Measurements from ENCODE around the gene TSTD1.
A peak's percentile ranks its signal among the peaks of the same experiment; 100 is the strongest.

TSTD1 gene

DNA sequence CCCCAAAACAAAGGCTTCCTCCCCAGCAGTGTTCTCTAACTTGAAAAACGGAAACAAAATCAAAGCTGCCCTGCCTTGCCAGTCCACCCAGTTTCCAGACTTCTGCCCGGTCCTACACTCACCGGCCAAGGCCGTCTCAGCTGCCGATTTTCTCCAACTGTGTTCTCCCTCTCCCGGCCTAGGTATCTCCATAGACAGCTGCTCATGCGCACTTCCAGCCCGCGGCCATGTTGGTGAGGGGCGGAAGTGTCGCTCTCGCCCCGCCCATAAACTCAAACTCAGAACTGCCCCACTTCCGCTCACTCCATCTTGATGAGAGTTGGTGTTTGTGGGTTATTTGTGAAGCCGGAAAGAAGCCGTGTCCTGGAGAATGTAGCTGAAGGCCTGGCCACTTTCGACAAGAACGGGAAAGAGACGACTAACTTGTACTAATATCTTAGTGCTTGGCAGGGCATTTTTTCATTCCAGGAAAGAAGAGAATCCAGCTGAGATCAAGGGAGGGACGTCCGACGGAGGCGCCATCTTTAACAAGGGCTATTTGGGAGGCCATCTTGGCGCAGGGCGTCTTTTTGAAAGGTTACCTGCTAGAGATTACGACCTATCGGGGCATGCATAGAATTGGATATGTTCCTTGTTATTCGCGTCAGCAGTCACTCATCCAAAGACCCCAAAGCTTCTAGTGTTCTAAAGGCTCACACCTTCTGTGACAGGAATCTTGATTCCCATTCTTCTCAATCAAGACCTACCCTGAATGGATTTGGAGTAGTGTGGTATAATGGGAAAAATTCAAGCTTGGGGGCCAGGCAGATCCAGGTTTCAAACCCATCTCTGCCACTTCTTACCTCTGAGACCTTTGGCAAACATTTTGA lies 7.2 kb upstream of the TSTD1 start, which contains the start of gene USF1:
Gene USF1 (minus strand): TSS at position 242 of the 869 bp plus-strand sequence. CDS start 2,702 bp downstream, outside the sequence.
- Histone ChIP-seq H3K4me1 (ENCODE audit: control insufficient read depth in 1 of 2, insufficient read depth in 2 of 2, low read length in 2 of 2) (peaks cover 0 to 3% of the 10 kb centered on the region in 2 experiments), H2BK5ac (ENCODE audit: low read depth, low read length, poor library complexity) (peak within 1 kb of the TSS; percentile 81), H3K18ac (ENCODE audit: low read length) (peak within 1 kb of the TSS; percentile 48), H3K79me1 (ENCODE audit: low read length) (peaks cover 12% of the 10 kb centered on the region), H2BK12ac (ENCODE audit: low read length) (no peak within 1 kb of the TSS), H4K12ac (ENCODE audit: low read depth, low read length) (peak within 1 kb of the TSS; percentile 51), H3K27me3 (ENCODE audit: insufficient read depth, low read length) (no peaks in the 10 kb centered on the region), H3K36me3 (ENCODE audit: control insufficient read depth in 1 of 2, insufficient read depth in 2 of 2, low read length in 2 of 2) (peaks cover 14 to 18% of the 10 kb centered on the region in 2 experiments), H3K4me3 (ENCODE audit: low read depth, low read length) (peak within 1 kb of the TSS; percentile 87), H3K4ac (ENCODE audit: low read depth, low read length) (peak within 1 kb of the TSS; percentile 53), H2BK120ac (ENCODE audit: insufficient read depth, low read length, poor library complexity) (peak within 1 kb of the TSS; percentile 62), H3K27ac (ENCODE audit: low read depth, low read length) (peak within 1 kb of the TSS; percentile 71), H3K79me2 (ENCODE audit: control insufficient read depth, insufficient read depth, low read length, poor library complexity) (peaks cover 10% of the 10 kb centered on the region), H4K91ac (ENCODE audit: low read depth, low read length) (peak within 1 kb of the TSS; percentile 83), H3K4me2 (ENCODE audit: low read length) (peak within 1 kb of the TSS; percentile 81), H3K9ac (ENCODE audit: low read length) (peak within 1 kb of the TSS; percentile 92), H3K23ac (ENCODE audit: low read length) (no peak within 1 kb of the TSS), H4K8ac (ENCODE audit: low read depth, low read length) (peak within 1 kb of the TSS; percentile 91), H3K9me3 (ENCODE audit: insufficient read depth, low read depth, low read length) (peaks cover 14% of the 10 kb centered on the region), H2AK5ac (ENCODE audit: low read length) (peak within 1 kb of the TSS; percentile 49), H2AFZ (ENCODE audit: insufficient read depth, low read length, poor library complexity) (peak within 1 kb of the TSS; percentile 50), H3K14ac (ENCODE audit: low read length) (peak within 1 kb of the TSS; percentile 92)
- no CpG with 5 or more reads among the region's 29 CpGs for WGBS (ENCODE audit: extremely low coverage, insufficient coverage, insufficient read length)
- peak; percentile 98 to 99 for DNase-seq

GRCh38 chr1:161044908-161045735 lies 6.4 kb upstream of the TSTD1 start:
- H3K4ac ChIP-seq (ENCODE audit: low read depth, low read length): peak overlapping the region; percentile 53
- DNase-seq: peak; percentile 55 to 71
- H2BK5ac ChIP-seq (ENCODE audit: low read depth, low read length, poor library complexity): peak overlapping the region; percentile 77
- peak overlapping the region; percentile 51 for H4K12ac ChIP-seq (ENCODE audit: low read depth, low read length)
- H4K8ac ChIP-seq (ENCODE audit: low read depth, low read length): peak overlapping the region; percentile 81
- H3K4me3 ChIP-seq (ENCODE audit: low read depth, low read length): peak overlapping the region; percentile 87
- no peaks in the 10 kb centered on the region for H3K27me3 ChIP-seq (ENCODE audit: insufficient read depth, low read length)
- peak overlapping the region; percentile 50 for H2AFZ ChIP-seq (ENCODE audit: insufficient read depth, low read length, poor library complexity)
- H3K36me3 ChIP-seq (ENCODE audit: control insufficient read depth in 1 of 2, insufficient read depth in 2 of 2, low read length in 2 of 2): peaks cover 21 to 27% of the 10 kb centered on the region in 2 experiments
- H3K4me1 ChIP-seq (ENCODE audit: control insufficient read depth in 1 of 2, insufficient read depth in 2 of 2, low read length in 2 of 2): peaks cover 0 to 3% of the 10 kb centered on the region in 2 experiments
- no CpG with 5 or more reads among the region's 48 CpGs for WGBS (ENCODE audit: extremely low coverage, insufficient coverage, insufficient read length)
- peak overlapping the region; percentile 81 for H3K4me2 ChIP-seq (ENCODE audit: low read length)
- peaks cover 12% of the 10 kb centered on the region for H3K79me1 ChIP-seq (ENCODE audit: low read length)
- peak overlapping the region; percentile 49 for H2AK5ac ChIP-seq (ENCODE audit: low read length)
- H3K27ac ChIP-seq (ENCODE audit: low read depth, low read length): peak overlapping the region; percentile 71
- H3K23ac ChIP-seq (ENCODE audit: low read length): no peak overlapping the region
- H3K18ac ChIP-seq (ENCODE audit: low read length): peak overlapping the region; percentile 48
- peak overlapping the region; percentile 83 for H4K91ac ChIP-seq (ENCODE audit: low read depth, low read length)
- peak overlapping the region; percentile 92 for H3K14ac ChIP-seq (ENCODE audit: low read length)
- H2BK12ac ChIP-seq (ENCODE audit: low read length): no peak overlapping the region
- peak overlapping the region; percentile 92 for H3K9ac ChIP-seq (ENCODE audit: low read length)
- peaks cover 14% of the 10 kb centered on the region for H3K9me3 ChIP-seq (ENCODE audit: insufficient read depth, low read depth, low read length)
- peak overlapping the region; percentile 62 for H2BK120ac ChIP-seq (ENCODE audit: insufficient read depth, low read length, poor library complexity)
- peaks cover 10% of the 10 kb centered on the region for H3K79me2 ChIP-seq (ENCODE audit: control insufficient read depth, insufficient read depth, low read length, poor library complexity)

GRCh38 chr1:161044535-161044907 lies 5.8 kb upstream of the TSTD1 start:
- H2BK5ac ChIP-seq (ENCODE audit: low read depth, low read length, poor library complexity): no peak overlapping the region
- DNase-seq: no peak
- peaks cover 0 to 3% of the 10 kb centered on the region in 2 experiments for H3K4me1 ChIP-seq (ENCODE audit: control insufficient read depth in 1 of 2, insufficient read depth in 2 of 2, low read length in 2 of 2)
- H2AK5ac ChIP-seq (ENCODE audit: low read length): no peak overlapping the region
- H3K9ac ChIP-seq (ENCODE audit: low read length): no peak overlapping the region
- H3K14ac ChIP-seq (ENCODE audit: low read length): no peak overlapping the region
- peaks cover 27 to 33% of the 10 kb centered on the region in 2 experiments for H3K36me3 ChIP-seq (ENCODE audit: control insufficient read depth in 1 of 2, insufficient read depth in 2 of 2, low read length in 2 of 2)
- H3K23ac ChIP-seq (ENCODE audit: low read length): no peak overlapping the region
- H2BK120ac ChIP-seq (ENCODE audit: insufficient read depth, low read length, poor library complexity): no peak overlapping the region
- no peak overlapping the region for H3K18ac ChIP-seq (ENCODE audit: low read length)
- H3K9me3 ChIP-seq (ENCODE audit: insufficient read depth, low read depth, low read length): peaks cover 16% of the 10 kb centered on the region
- peak overlapping the region; percentile 81 for H3K4me2 ChIP-seq (ENCODE audit: low read length)
- H4K91ac ChIP-seq (ENCODE audit: low read depth, low read length): no peak overlapping the region
- no peak overlapping the region for H3K4me3 ChIP-seq (ENCODE audit: low read depth, low read length)
- H3K4ac ChIP-seq (ENCODE audit: low read depth, low read length): peak overlapping the region; percentile 71
- H2BK12ac ChIP-seq (ENCODE audit: low read length): no peak overlapping the region
- H3K27ac ChIP-seq (ENCODE audit: low read depth, low read length): no peak overlapping the region
- peaks cover 10% of the 10 kb centered on the region for H3K79me2 ChIP-seq (ENCODE audit: control insufficient read depth, insufficient read depth, low read length, poor library complexity)
- H3K79me1 ChIP-seq (ENCODE audit: low read length): peaks cover 12% of the 10 kb centered on the region
- H4K8ac ChIP-seq (ENCODE audit: low read depth, low read length): no peak overlapping the region
- no peak overlapping the region for H2AFZ ChIP-seq (ENCODE audit: insufficient read depth, low read length, poor library complexity)
- no peak overlapping the region for H4K12ac ChIP-seq (ENCODE audit: low read depth, low read length)
- H3K27me3 ChIP-seq (ENCODE audit: insufficient read depth, low read length): no peaks in the 10 kb centered on the region

DNA sequence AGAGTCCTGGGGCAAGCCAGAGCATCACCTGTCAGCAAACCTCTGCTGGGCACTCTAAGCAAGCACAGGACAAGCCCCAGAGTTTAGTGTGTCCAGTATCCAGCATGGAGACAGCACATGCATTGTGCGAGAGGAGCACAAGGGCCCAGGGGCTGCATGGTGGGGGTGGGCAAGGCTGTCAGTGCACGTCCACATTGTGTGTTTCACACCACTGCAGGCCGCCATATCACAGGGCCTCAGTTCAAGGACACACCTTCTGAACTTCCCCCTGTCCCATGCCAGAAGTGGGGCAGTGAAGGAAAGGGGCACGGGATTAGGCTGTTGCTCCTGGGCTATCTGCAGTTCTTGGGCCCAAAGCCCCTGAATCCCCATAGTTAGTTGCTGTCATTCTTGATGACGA lies 782 bp upstream of the TSTD1 start:
- no peaks in the 10 kb centered on the region for H3K27me3 ChIP-seq (ENCODE audit: insufficient read depth, low read length)
- no CpG with 5 or more reads among the region's 5 CpGs for WGBS (ENCODE audit: extremely low coverage, insufficient coverage, insufficient read length)

More for the DNA sequence above, 782 bp upstream of the TSTD1 start:
- Histone ChIP-seq H3K79me1 (ENCODE audit: low read length) (peaks cover 8% of the 10 kb centered on the region), H2BK12ac (ENCODE audit: low read length) (no peak overlapping the region), H3K79me2 (ENCODE audit: control insufficient read depth, insufficient read depth, low read length, poor library complexity) (peaks cover 9% of the 10 kb centered on the region), H2BK120ac (ENCODE audit: insufficient read depth, low read length, poor library complexity) (no peak overlapping the region), H3K27ac (ENCODE audit: low read depth, low read length) (no peak overlapping the region), H4K8ac (ENCODE audit: low read depth, low read length) (no peak overlapping the region), H4K12ac (ENCODE audit: low read depth, low read length) (no peak overlapping the region), H3K36me3 (ENCODE audit: control insufficient read depth in 1 of 2, insufficient read depth in 2 of 2, low read length in 2 of 2) (peaks cover 31 to 36% of the 10 kb centered on the region in 2 experiments), H2BK5ac (ENCODE audit: low read depth, low read length, poor library complexity) (no peak overlapping the region), H3K4me3 (ENCODE audit: low read depth, low read length) (no peak overlapping the region), H3K9ac (ENCODE audit: low read length) (no peak overlapping the region), H4K91ac (ENCODE audit: low read depth, low read length) (no peak overlapping the region), H3K14ac (ENCODE audit: low read length) (no peak overlapping the region), H3K4ac (ENCODE audit: low read depth, low read length) (no peak overlapping the region), H2AFZ (ENCODE audit: insufficient read depth, low read length, poor library complexity) (no peak overlapping the region), H3K23ac (ENCODE audit: low read length) (no peak overlapping the region), H3K4me2 (ENCODE audit: low read length) (no peak overlapping the region), H2AK5ac (ENCODE audit: low read length) (no peak overlapping the region), H3K4me1 (ENCODE audit: control insufficient read depth in 1 of 2, insufficient read depth in 2 of 2, low read length in 2 of 2) (peaks cover 5 to 10% of the 10 kb centered on the region in 2 experiments), H3K18ac (ENCODE audit: low read length) (no peak overlapping the region), H3K9me3 (ENCODE audit: insufficient read depth, low read depth, low read length) (peaks cover 3% of the 10 kb centered on the region)
- DNase-seq: no peak
